Measurements from ENCODE around the gene PRKG1.

- TF ChIP-seq, protein P1, sequence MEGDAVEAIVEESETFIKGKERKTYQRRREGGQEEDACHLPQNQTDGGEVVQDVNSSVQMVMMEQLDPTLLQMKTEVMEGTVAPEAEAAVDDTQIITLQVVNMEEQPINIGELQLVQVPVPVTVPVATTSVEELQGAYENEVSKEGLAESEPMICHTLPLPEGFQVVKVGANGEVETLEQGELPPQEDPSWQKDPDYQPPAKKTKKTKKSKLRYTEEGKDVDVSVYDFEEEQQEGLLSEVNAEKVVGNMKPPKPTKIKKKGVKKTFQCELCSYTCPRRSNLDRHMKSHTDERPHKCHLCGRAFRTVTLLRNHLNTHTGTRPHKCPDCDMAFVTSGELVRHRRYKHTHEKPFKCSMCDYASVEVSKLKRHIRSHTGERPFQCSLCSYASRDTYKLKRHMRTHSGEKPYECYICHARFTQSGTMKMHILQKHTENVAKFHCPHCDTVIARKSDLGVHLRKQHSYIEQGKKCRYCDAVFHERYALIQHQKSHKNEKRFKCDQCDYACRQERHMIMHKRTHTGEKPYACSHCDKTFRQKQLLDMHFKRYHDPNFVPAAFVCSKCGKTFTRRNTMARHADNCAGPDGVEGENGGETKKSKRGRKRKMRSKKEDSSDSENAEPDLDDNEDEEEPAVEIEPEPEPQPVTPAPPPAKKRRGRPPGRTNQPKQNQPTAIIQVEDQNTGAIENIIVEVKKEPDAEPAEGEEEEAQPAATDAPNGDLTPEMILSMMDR (IDR thresholded peaks at IDR 0.05): no peak
- no peak for TF ChIP-seq EP300 (IDR thresholded peaks at IDR 0.05)
Measured at GRCh38 chr10:51083356-51083853, 9.1 kb downstream of the PRKG1 start.
